GM12892 (cell line): ENCODE results near the gene SLC47A2.
"Not testable (repeated sequence)": the region's sequence is repeated elsewhere in the genome, so short reads cannot be mapped to it uniquely, and the experiment has no call there.

ENCODE experiments used
- POLR2A ChIP-seq: IDR thresholded peaks from 2 replicates; pipeline ENCODE4 v1.6.1; 2011; ENCODE audit warnings: low read depth, low read length, control low read depth
- POLR2AphosphoS5 ChIP-seq: IDR thresholded peaks from 2 replicates; pipeline ENCODE4 v1.6.1; 2011; ENCODE audit warnings: low read depth, low read length, control low read depth
- TAF1 ChIP-seq: IDR thresholded peaks from 2 replicates; pipeline ENCODE4 v1.6.1; 2011; ENCODE audit warnings: low read depth, mild to moderate bottlenecking, control low read depth, low read length, borderline replicate concordance

- not testable (repeated sequence) for TF ChIP-seq POLR2A, POLR2AphosphoS5, TAF1
Measured at GRCh38 chr17:19669680-19670079, 46.7 kb downstream of the SLC47A2 start.
